ENCODE data around the gene DCST1.

The DCST1 gene

DNA sequence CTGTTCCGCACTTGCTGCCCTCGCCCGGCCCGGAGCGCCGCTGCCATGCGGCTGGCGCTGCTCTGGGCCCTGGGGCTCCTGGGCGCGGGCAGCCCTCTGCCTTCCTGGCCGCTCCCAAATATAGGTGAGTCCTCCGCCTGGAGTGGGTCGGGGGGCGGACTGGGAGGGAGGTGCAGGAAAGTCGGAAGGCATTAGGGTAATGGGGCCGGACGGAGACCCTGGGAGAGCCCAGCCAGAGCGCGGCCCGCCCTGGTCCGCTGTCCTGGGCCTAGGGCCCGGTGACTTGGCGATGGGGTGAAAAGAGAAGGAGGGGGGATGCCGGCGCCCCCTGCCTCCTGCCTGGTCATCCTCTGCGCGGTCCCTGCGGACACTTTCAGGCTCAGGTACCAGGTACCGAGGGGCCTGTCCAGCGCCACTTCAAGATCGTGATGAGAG is 17.7 kb downstream of the DCST1 start:
- DNase-seq (ENCODE audit: low read depth) = no peak

DNA sequence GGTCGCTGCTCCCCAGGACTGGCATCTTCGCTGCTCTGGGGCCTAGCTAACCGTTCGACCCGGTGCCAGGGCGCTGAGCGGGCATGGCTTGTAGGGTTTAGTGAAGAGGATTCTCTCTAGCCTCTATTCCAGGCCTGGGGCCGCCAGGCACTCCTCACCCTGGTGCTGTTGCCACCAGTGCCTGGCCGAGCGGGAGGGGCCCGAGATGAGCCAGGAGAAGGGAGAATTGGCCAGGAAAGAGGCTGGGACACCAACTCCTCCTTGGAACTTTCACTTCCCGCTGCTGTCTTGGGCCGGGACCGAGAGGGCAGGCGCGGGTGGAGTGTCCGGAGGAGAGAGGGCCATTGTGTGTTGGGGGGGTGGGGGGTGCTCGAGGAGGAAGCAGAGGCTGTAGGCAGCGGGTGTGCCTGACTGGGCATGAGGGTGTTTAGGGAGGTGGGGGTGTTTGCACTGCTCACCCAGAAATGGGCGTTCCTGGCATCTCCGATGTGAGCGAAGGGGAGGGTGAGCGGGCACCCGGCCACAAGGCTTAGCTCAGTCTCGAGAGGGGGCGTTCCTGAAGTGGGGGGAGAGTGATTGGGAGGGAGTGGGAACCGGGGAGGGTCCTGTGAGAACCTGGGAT is 18.3 kb downstream of the DCST1 start:
- TF ChIP-seq POLR2A (IDR thresholded peaks at IDR 0.05; ENCODE audit: extremely low read depth, insufficient read length) (no peak), MYC (IDR thresholded peaks at IDR 0.05; ENCODE audit: low read depth, low read length) (no peak), MAX (IDR thresholded peaks at IDR 0.05; ENCODE audit: low read depth, low read length) (no peak)
- TF ChIP-seq, protein P1, sequence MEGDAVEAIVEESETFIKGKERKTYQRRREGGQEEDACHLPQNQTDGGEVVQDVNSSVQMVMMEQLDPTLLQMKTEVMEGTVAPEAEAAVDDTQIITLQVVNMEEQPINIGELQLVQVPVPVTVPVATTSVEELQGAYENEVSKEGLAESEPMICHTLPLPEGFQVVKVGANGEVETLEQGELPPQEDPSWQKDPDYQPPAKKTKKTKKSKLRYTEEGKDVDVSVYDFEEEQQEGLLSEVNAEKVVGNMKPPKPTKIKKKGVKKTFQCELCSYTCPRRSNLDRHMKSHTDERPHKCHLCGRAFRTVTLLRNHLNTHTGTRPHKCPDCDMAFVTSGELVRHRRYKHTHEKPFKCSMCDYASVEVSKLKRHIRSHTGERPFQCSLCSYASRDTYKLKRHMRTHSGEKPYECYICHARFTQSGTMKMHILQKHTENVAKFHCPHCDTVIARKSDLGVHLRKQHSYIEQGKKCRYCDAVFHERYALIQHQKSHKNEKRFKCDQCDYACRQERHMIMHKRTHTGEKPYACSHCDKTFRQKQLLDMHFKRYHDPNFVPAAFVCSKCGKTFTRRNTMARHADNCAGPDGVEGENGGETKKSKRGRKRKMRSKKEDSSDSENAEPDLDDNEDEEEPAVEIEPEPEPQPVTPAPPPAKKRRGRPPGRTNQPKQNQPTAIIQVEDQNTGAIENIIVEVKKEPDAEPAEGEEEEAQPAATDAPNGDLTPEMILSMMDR (IDR thresholded peaks at IDR 0.05; ENCODE audit: low read depth, low read length) = no peak
- DNase-seq (ENCODE audit: low read depth) = peak; percentile 60
- H3K4me3 ChIP-seq (ENCODE audit: low read depth, low read length) = peak overlapping the region; percentile 71

More for the DNA sequence above, 17.7 kb downstream of the DCST1 start:
- TF ChIP-seq MYC (IDR thresholded peaks at IDR 0.05; ENCODE audit: low read depth, low read length) (peak; percentile 79), POLR2A (IDR thresholded peaks at IDR 0.05; ENCODE audit: extremely low read depth, insufficient read length) (no peak), MAX (IDR thresholded peaks at IDR 0.05; ENCODE audit: low read depth, low read length) (peak; percentile 76; the same call in 1 of the 2 replicates)
- H3K4me3 ChIP-seq (ENCODE audit: low read depth, low read length) = peak overlapping the region; percentile 71

GRCh38 chr1:155052439-155053395 is 19.1 kb downstream of the DCST1 start:
- DNase-seq (ENCODE audit: low read depth) = peak; percentile 69
- peak overlapping the region; percentile 71 for H3K4me3 ChIP-seq (ENCODE audit: low read depth, low read length)
- TF ChIP-seq, protein P1 (IDR thresholded peaks at IDR 0.05; ENCODE audit: low read depth, low read length) = peak; percentile 43
- TF ChIP-seq MAX (IDR thresholded peaks at IDR 0.05; ENCODE audit: low read depth, low read length) = no peak

GRCh38 chr1:155053531-155054105 is 20.0 kb downstream of the DCST1 start:
- TF ChIP-seq, protein P1 (IDR thresholded peaks at IDR 0.05; ENCODE audit: low read depth, low read length) = no peak
- no peak for TF ChIP-seq MYC (IDR thresholded peaks at IDR 0.05; ENCODE audit: low read depth, low read length)
- TF ChIP-seq MAX (IDR thresholded peaks at IDR 0.05; ENCODE audit: low read depth, low read length) = no peak
- no peak for TF ChIP-seq POLR2A (IDR thresholded peaks at IDR 0.05; ENCODE audit: extremely low read depth, insufficient read length)
- DNase-seq (ENCODE audit: low read depth) = no peak
- H3K4me3 ChIP-seq (ENCODE audit: low read depth, low read length) = no peak overlapping the region

DNA sequence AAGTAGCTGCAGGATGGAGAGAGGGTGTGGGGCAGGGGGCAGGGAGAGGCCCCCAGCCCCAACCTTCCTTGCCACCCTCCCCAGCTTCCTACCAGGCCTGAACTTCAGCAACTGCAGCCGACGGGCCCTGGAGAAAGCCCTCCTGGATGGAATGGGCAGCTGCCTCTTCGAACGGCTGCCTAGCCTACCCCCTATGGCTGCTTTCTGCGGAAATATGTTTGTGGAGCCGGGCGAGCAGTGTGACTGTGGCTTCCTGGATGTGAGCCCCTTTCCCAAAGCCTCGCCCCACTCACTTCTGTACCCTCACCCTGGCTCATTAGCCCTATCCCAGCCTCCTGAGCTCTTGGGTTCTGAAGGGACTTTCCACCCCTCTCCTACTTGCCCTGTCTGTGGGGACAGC is 23.5 kb downstream of the DCST1 start:
- H3K4me3 ChIP-seq (ENCODE audit: low read depth, low read length) = no peak overlapping the region
- TF ChIP-seq, protein P1 (IDR thresholded peaks at IDR 0.05; ENCODE audit: low read depth, low read length) = no peak
- TF ChIP-seq MAX (IDR thresholded peaks at IDR 0.05; ENCODE audit: low read depth, low read length) = no peak
- no peak for TF ChIP-seq POLR2A (IDR thresholded peaks at IDR 0.05; ENCODE audit: extremely low read depth, insufficient read length)
- TF ChIP-seq MYC (IDR thresholded peaks at IDR 0.05; ENCODE audit: low read depth, low read length) = no peak
- no peak for DNase-seq (ENCODE audit: low read depth)
